NCI-H345 (cell line): ENCODE measurements around the gene EEFSEC.

Experiments
- DNase-seq: peaks from one replicate; lab custom pipeline; 2025; lab: John Stamatoyannopoulos, UW

Gene EEFSEC

GRCh38 chr3:128217702-128218547 lies 64.6 kb downstream of the EEFSEC start:
- no peak for DNase-seq

- DNase-seq = no peak
Measured at GRCh38 chr3:128218548-128219257, 65.4 kb downstream of the EEFSEC start.

GRCh38 chr3:128221328-128221727 lies 68.0 kb downstream of the EEFSEC start:
- no peak for DNase-seq

- no peak for DNase-seq
Measured at GRCh38 chr3:128222796-128223385, 69.6 kb downstream of the EEFSEC start.

- DNase-seq = no peak
Measured at GRCh38 chr3:128226186-128226725, 73.0 kb downstream of the EEFSEC start.

- no peak for DNase-seq
Measured at GRCh38 chr3:128226795-128227395, 73.6 kb downstream of the EEFSEC start.

- DNase-seq = no peak
Measured at GRCh38 chr3:128227507-128227906, 74.2 kb downstream of the EEFSEC start.

GRCh38 chr3:128228366-128228910 lies 75.2 kb downstream of the EEFSEC start:
- no peak for DNase-seq

- no peak for DNase-seq
Measured at GRCh38 chr3:128229106-128229857, 76.0 kb downstream of the EEFSEC start.

GRCh38 chr3:128231606-128232005 lies 78.3 kb downstream of the EEFSEC start:
- DNase-seq = no peak

- no peak for DNase-seq
Measured at GRCh38 chr3:128232376-128233178, 79.3 kb downstream of the EEFSEC start.

- no peak for DNase-seq
Measured at GRCh38 chr3:128235207-128235926, 82.1 kb downstream of the EEFSEC start.

- DNase-seq = peak; percentile 4
Measured at GRCh38 chr3:128236657-128237056, 83.4 kb downstream of the EEFSEC start.

GRCh38 chr3:128237348-128238183 lies 84.3 kb downstream of the EEFSEC start:
- DNase-seq = no peak

- DNase-seq = no peak
Measured at GRCh38 chr3:128238184-128238489, 84.9 kb downstream of the EEFSEC start.

GRCh38 chr3:128239304-128239703 lies 86.0 kb downstream of the EEFSEC start:
- no peak for DNase-seq

GRCh38 chr3:128240232-128240631 lies 87.0 kb downstream of the EEFSEC start:
- no peak for DNase-seq

- no peak for DNase-seq
Measured at GRCh38 chr3:128241741-128242140, 88.5 kb downstream of the EEFSEC start.
